ENCODE measurements around the gene MTHFR.

DNA sequence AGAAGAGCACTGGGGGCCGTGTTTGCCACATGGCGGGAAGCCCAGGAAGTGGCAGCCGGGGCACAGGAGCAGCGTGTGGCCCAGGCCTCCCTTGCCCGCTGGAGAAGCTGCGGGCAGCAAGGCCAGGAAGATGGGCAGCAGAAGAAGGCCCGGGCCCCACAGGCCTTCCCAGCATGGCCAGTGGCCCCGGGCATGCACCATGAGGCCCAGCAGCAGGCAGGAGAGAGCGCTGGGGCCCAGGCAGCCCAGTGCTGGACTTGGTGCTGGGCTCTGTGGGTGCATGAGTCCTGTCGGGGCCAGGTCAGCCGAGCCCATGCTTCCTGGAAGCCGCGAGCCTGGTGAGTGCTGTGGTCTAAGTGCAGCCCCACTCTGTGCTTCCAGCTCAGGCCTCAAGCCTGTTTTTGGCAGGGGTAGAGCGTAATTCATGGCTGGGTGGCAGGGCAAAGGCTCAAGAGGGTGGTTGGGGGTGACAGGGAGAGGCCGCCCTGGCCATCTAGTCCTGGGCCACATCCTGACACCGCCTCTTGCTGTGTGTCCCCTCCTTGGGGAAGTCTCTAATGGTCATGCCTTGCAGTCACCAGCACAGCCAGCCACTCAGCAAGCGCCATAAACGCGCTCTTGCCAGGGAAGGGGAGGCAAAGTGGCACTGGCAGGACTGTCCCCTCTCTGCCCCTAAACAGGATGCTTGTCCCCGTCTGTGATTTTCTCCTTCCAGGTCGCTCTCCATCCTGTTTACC, 21.3 kb downstream of the MTHFR start:
- no peak for TF ChIP-seq POLR2A (IDR thresholded peaks at IDR 0.05)
- TF ChIP-seq, protein P1, sequence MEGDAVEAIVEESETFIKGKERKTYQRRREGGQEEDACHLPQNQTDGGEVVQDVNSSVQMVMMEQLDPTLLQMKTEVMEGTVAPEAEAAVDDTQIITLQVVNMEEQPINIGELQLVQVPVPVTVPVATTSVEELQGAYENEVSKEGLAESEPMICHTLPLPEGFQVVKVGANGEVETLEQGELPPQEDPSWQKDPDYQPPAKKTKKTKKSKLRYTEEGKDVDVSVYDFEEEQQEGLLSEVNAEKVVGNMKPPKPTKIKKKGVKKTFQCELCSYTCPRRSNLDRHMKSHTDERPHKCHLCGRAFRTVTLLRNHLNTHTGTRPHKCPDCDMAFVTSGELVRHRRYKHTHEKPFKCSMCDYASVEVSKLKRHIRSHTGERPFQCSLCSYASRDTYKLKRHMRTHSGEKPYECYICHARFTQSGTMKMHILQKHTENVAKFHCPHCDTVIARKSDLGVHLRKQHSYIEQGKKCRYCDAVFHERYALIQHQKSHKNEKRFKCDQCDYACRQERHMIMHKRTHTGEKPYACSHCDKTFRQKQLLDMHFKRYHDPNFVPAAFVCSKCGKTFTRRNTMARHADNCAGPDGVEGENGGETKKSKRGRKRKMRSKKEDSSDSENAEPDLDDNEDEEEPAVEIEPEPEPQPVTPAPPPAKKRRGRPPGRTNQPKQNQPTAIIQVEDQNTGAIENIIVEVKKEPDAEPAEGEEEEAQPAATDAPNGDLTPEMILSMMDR (IDR thresholded peaks at IDR 0.05) = no peak

All from vagina (tissue), 2 donors.